Aorta (tissue), 5 donors: ENCODE data around the gene SPRR2B. TPM values are rescaled to one million over a fixed set of nuclear protein-coding genes. Genes with fewer than 3 reads are reported as not detected.
A peak's percentile ranks its signal among the peaks of the same experiment; 100 is the strongest.
"Not testable (repeated sequence)": the region's sequence is repeated elsewhere in the genome, so short reads cannot be mapped to it uniquely, and the experiment has no call there.

ENCODE experiments used
- ATAC-seq: fragments of 200-7000 bp; cut with Tn5 transposase; one replicate; pipeline ENCODE4 v1.9.1; 2022; ENCODE audit warnings: moderate library complexity; ENCODE audit not compliant: low FRiP score
- DNase-seq, 2 donors: peaks; one replicate each; pipeline ENCODE4 v3.0.0-alpha.2; 2020
- H3K27ac ChIP-seq, 2 donors: one replicate each; pipeline ENCODE4 v1.5.1; 2013; ENCODE audit warnings: low read length in 2 of 2, mild to moderate bottlenecking in 2 of 2, moderate library complexity in 2 of 2, control low read depth in 1 of 2, inconsistent platforms in 1 of 2, low read depth in 1 of 2
- H3K27me3 ChIP-seq, 2 donors: one replicate each; pipeline ENCODE4 v1.6.1; 2013; ENCODE audit warnings: control low read depth in 1 of 2, low read length in 1 of 2, mild to moderate bottlenecking in 1 of 2, moderate library complexity in 1 of 2; ENCODE audit not compliant: insufficient read depth in 2 of 2, control insufficient read depth in 1 of 2
- H3K36me3 ChIP-seq, 2 donors: one replicate each; pipeline ENCODE4 v1.6.1; 2013; ENCODE audit warnings: control low read depth in 1 of 2, low read length in 1 of 2, mild to moderate bottlenecking in 1 of 2; ENCODE audit not compliant: insufficient read depth in 2 of 2, control insufficient read depth in 1 of 2
- H3K4me1 ChIP-seq, 2 donors: one replicate each; pipeline ENCODE4 v1.6.1; 2013; ENCODE audit warnings: low read length in 2 of 2, control low read depth in 1 of 2, mild to moderate bottlenecking in 1 of 2, moderate library complexity in 1 of 2; ENCODE audit not compliant: insufficient read depth in 2 of 2, control insufficient read depth in 1 of 2
- H3K4me3 ChIP-seq, 2 donors: one replicate each; pipeline ENCODE4 v1.5.1; 2013; ENCODE audit warnings: low read length in 2 of 2, control low read depth in 1 of 2, mild to moderate bottlenecking in 1 of 2
- H3K9me3 ChIP-seq: one replicate; pipeline ENCODE4 v1.6.1; 2013; ENCODE audit warnings: mild to moderate bottlenecking, low read length; ENCODE audit not compliant: control insufficient read depth
- WGBS, 2 donors: extraction: QIAGEN DNeasy Blood & Tissue Kit; methylation state at CpG; one replicate each; pipeline ENCODE4 v1.1.7; 2013; 5-methylcytosine and 5-hydroxymethylcytosine counted together
- intact Hi-C, 2 donors: fragments of 100-400 bp; cut with DNase I; formaldehyde crosslinking; loops; one replicate each; pipeline versions ENCODE4 v1.14.2 to v1.15.0; 2022
- polyA plus RNA-seq, 2 donors: library from polyadenylated mRNA; stranded (reverse); fragments of 200-250 nt; gene quantifications; one replicate each; pipeline ENCODE4 v1.2.3, GENCODE V29; 2013
- total RNA-seq, 2 donors: library from RNA; stranded (reverse); fragmentation: NEBNext Ultra II Directional; extraction: Animal tissue kit (Norgen Biotek cat#: 25700); gene quantifications; one replicate each; pipeline ENCODE4 v1.2.1, GENCODE V29; 2021
- donor health status: healthy with polysubstance abuse.
- donor health status: Bipolar disorder and iron deficiency.
- donor health status: DM: no; HTN: no; CAD: no.
- donor health status: DM: no; HTN: no; CAD: no.
- donor health status: DM: yes; HTN: yes; CAD: no.

Gene SPRR2B
- total and polyA plus RNA-seq, 4 donors, result not detected

DNA sequence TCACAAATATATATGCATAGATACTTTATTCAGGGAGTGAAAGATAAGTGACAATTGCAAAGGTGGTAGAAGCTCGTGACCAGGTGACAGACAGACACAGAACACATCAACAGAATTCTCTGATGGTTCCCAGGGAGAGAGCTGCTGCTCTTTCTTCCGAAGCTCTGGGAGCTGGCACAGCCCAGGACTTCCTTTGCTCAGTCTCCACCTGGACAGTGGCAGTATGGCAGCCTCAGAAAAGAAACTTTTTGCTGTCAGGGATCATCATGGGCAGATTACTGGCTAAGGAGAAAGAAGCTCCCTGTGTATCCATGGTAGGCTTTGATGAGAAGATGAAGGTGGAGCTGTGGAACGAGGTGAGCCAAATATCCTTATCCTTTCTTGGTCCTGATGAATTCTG is 15.3 kb downstream of the SPRR2B start:
- H3K27me3 ChIP-seq, H3K27ac ChIP-seq, ATAC-seq, DNase-seq, H3K4me1 ChIP-seq, H3K36me3 ChIP-seq, intact Hi-C loops, H3K4me3 ChIP-seq, H3K9me3 ChIP-seq: not testable (repeated sequence)
- 54 to 64% methylated on average over 3 of the region's 3 CpGs for WGBS, 2 donors

DNA sequence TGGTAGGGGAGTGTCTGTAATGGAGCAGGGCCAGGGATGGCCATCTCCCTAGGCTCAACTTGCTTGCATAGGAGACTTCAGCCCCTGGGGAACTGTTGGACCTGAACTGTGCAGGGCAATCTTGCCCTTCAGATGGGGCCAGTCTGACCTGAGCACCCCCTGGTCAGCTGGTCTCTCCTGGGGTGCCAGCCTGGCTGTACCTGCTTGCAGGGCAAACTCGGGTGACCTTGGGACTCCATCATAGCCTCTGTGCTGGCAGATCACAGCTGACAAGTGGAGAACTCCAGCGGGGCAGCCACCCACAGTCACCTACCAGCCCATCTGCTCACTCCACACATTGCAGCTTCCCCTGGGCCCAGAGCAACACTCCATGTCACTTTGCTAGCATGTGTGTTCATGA is 22.2 kb downstream of the SPRR2B start:
- Histone ChIP-seq H3K4me1 (no peaks in the 10 kb centered on the region), H3K36me3 (no peaks in the 10 kb centered on the region), H3K27me3 (no peaks in the 10 kb centered on the region), H3K27ac (no peak overlapping the region), H3K4me3 (no peak overlapping the region), H3K9me3 (no peaks in the 10 kb centered on the region)
- intact Hi-C loops, result no loop called here
- no peak for ATAC-seq
- whole genome bisulfite sequencing, 2 donors, result 79 to 82% methylated on average over 2 of the region's 2 CpGs
- no peak for DNase-seq

GRCh38 chr1:153040950-153041631 is 30.3 kb downstream of the SPRR2B start, which contains the start of gene SPRR2D:
Gene SPRR2D (minus strand): TSS chr1:153041120. CDS start chr1:153040346, 774 bp downstream.
- Histone ChIP-seq H3K27ac (peak within 1 kb of the TSS in 1 of 2 donors; percentile 28), H3K4me1 (no peaks in the 10 kb centered on the region), H3K4me3 (no peak within 1 kb of the TSS), H3K9me3 (peaks cover 2% of the 10 kb centered on the region), H3K36me3 (no peaks in the 10 kb centered on the region), H3K27me3 (no peaks in the 10 kb centered on the region)
- intact Hi-C loops, result no loop called here
- DNase-seq, result no peak
- WGBS, 2 donors, result 61 to 66% methylated on average over 4 of the region's 4 CpGs
- no peak for ATAC-seq

GRCh38 chr1:153035211-153035610 is 36.2 kb downstream of the SPRR2B start:
- no peaks in the 10 kb centered on the region for H3K4me1 ChIP-seq
- H3K9me3 ChIP-seq, result no peaks in the 10 kb centered on the region
- H3K4me3 ChIP-seq, result no peak overlapping the region
- DNase-seq (no peak), ATAC-seq (no peak)
- WGBS, 2 donors, result 77% methylated on average over 1 of the region's 1 CpG
- intact Hi-C loops, result no loop called here
- H3K36me3 ChIP-seq, result no peaks in the 10 kb centered on the region
- no peak overlapping the region for H3K27ac ChIP-seq
- no peaks in the 10 kb centered on the region for H3K27me3 ChIP-seq

GRCh38 chr1:153032677-153033308 is 38.6 kb downstream of the SPRR2B start:
- DNase-seq, result no peak
- intact Hi-C loops, result no loop called here
- Histone ChIP-seq H3K36me3 (no peaks in the 10 kb centered on the region), H3K4me1 (no peaks in the 10 kb centered on the region), H3K9me3 (no peaks in the 10 kb centered on the region), H3K27me3 (no peaks in the 10 kb centered on the region), H3K4me3 (no peak overlapping the region), H3K27ac (no peak overlapping the region)
- no peak for ATAC-seq
- WGBS, 2 donors, result 28 to 43% methylated on average over 3 of the region's 3 CpGs

DNA sequence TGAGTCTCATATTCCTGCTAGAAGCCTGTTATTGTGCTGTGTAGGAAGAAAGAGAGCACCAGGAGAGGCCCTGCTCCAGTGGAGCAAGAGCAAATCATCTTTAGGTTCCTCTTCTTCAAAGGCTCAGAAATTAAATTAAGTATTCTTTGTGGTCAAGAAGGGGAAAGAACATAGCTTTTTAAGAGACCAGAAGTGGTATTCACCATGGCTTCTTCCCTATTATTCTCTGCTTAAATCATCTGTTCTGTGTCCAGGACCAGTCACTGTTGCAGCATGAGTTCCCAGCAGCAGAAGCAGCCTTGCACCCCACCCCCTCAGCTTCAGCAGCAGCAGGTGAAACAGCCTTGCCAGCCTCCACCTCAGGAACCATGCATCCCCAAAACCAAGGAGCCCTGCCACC is 39.3 kb downstream of the SPRR2B start:
- H3K36me3 ChIP-seq, result no peaks in the 10 kb centered on the region

DNA sequence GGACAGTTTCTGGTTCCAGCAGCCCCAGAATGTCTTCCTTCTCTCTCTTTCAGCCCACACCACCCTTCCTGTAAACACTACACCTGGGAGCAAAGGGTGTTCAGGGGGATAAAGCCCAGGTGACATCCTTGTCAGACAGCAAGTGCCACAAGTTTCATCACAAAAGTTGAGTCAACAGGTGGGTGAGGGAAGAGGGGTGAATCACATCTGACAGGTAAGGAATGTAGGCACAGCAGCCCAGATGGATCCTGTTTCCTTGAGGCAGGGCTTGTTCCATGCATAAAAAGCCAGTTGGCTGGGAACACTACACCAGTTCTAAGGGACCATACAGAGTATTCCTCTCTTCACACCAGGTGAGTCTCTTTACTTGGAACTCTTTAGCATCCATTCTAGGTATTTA is 40.5 kb downstream of the SPRR2B start, which contains the start of gene SPRR1B:
TSS of gene SPRR1B (plus strand) at position 309 of the 400 bp plus-strand sequence. CDS start 1,143 bp downstream, outside the sequence.
- intact Hi-C loops, result no loop called here
- no peaks in the 10 kb centered on the region for H3K9me3 ChIP-seq
- H3K27ac ChIP-seq, result no peak within 1 kb of the TSS
- H3K36me3 ChIP-seq, result no peaks in the 10 kb centered on the region
- DNase-seq (no peak), ATAC-seq (no peak)
- no peaks in the 10 kb centered on the region for H3K4me1 ChIP-seq
- no peaks in the 10 kb centered on the region for H3K27me3 ChIP-seq
- H3K4me3 ChIP-seq, result no peak within 1 kb of the TSS

More for the DNA sequence above, 39.3 kb downstream of the SPRR2B start:
- Histone ChIP-seq H3K27me3 (no peaks in the 10 kb centered on the region), H3K27ac (no peak overlapping the region), H3K4me3 (no peak overlapping the region), H3K9me3 (no peaks in the 10 kb centered on the region), H3K4me1 (no peaks in the 10 kb centered on the region)
- intact Hi-C loops, result no loop called here
- DNase-seq (no peak), ATAC-seq (no peak)

- H3K4me1 ChIP-seq, result no peaks in the 10 kb centered on the region
- no peak for DNase-seq
- no peaks in the 10 kb centered on the region for H3K27me3 ChIP-seq
- no peak for ATAC-seq
- no peaks in the 10 kb centered on the region for H3K36me3 ChIP-seq
- no peak overlapping the region for H3K4me3 ChIP-seq
- WGBS, 2 donors, result 43 to 62% methylated on average over 1 of the region's 1 CpG
- no peak overlapping the region for H3K27ac ChIP-seq
- H3K9me3 ChIP-seq, result no peaks in the 10 kb centered on the region
- intact Hi-C loops, result no loop called here
Observed at GRCh38 chr1:153028766-153029165, 42.6 kb downstream of the SPRR2B start.

DNA sequence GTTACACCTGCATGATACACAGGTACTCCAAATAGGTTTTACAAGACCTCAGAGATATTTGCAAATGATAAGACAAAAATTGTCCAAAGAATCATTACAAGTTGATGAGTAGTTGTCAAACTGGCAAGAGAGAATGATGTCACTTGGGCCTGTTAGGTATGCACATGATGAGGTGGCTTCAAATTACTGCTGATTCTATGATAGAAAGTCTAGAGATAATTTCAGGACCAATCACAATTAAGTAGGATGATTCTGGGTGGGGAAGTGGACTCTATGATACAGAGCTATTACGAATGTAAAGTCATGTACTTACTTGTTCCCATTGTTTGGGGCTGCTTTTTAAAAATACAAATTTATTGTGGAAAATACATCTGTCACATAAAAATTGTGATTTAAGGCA is 45.6 kb downstream of the SPRR2B start:
- intact Hi-C loops, result no loop called here
- 84 to 85% methylated on average over 1 of the region's 1 CpG for WGBS, 2 donors

More for the DNA sequence above, 45.6 kb downstream of the SPRR2B start:
- no peaks in the 10 kb centered on the region for H3K36me3 ChIP-seq
- ATAC-seq (no peak), DNase-seq (no peak)
- H3K27ac ChIP-seq, result no peak overlapping the region
- H3K4me3 ChIP-seq, result no peak overlapping the region
- H3K9me3 ChIP-seq, result no peaks in the 10 kb centered on the region
- no peaks in the 10 kb centered on the region for H3K4me1 ChIP-seq
- H3K27me3 ChIP-seq, result no peaks in the 10 kb centered on the region
